MV-4-11 (cell line): ENCODE measurements around the gene SPTA1.
A peak's percentile ranks its signal among the peaks of the same experiment; 100 is the strongest.
"Not testable (repeated sequence)": the region's sequence is repeated elsewhere in the genome, so short reads cannot be mapped to it uniquely, and the experiment has no call there.

ENCODE experiments used
- DNase-seq: peaks from one replicate; lab custom pipeline; 2025; lab: John Stamatoyannopoulos, UW

Gene SPTA1

DNA sequence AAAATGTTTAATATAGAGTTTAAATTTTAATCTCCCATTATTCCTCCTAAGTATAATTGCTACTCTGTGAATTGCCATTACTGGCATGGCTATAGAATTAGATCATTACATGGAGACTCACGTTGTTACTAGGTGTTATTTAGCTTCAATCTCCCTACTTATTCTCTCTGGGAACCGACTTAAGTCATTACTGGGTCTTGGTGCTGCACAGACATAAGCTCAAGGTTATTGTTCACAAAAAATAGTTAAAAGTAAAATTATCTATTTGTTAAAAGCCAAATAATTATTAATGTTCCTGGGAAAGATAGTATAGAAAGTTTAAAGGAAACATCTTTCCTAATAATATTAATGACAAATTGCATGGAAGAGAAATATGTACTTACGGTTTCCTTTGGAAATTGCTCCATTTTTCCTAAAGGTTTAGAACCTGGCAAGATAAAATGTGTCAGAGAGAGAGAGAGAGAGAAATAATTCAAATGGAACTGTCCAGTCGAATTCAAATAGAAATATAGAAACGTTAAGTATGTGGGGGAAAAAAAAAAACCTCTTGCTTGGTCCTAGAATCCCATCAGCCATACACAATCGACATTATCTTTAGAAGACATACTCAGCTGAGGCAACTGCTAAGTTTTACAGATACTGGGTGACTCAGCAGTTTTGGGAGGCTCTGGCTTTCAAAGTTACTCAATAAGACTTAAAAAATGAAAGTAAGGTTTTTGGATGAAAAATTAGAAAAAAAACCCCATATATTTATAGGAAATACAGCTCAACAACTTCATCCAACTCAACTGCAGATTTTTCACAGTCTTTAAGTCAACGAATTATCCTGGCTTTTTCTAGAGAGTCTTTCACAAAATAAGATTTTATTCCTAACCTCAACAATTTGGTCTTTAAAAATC, at the start of gene SPTA1:
TSS of gene SPTA1 (minus strand) at position 605 of the 899 bp plus-strand sequence. CDS start at position 407, 198 bp downstream.
- DNase-seq: peak; percentile 28

DNA sequence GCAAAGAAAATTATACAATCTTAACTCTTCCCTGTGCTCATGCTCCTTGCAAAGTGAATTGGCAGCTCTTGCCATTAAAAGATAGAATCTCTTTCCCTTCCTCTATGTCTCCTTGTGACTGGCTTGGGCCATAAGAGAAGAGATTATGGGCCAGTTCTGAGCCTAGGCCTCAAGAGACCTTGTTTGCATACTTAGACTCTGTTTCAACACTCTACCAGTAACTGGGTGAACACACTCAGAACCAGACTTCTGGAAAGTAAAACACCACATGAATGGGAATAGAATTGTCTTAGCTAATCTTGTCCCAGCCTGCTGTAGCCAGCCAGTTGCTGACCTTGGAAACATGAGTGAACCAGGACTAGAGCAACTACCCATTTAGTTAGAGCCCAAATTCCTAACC, 49.3 kb upstream of the SPTA1 start:
- DNase-seq: no peak

DNA sequence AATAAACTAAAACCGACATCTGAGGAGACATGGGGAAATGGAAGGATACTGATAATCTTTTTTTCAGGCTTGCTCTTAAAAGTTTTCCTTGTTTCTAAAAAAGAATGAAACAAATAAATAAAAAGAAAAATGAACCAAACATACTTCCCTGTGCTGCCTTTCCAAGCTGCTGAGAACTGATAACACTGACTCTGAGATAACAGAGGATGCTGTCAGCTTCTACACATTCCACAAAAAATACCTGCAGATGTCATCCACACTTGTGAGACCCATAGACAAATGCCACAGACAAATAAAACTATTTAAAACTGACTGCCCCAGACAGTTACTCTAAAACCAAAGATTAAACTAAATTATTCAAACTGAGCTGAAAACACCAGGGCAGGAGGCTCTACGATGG, 46.0 kb upstream of the SPTA1 start:
- no peak for DNase-seq

DNA sequence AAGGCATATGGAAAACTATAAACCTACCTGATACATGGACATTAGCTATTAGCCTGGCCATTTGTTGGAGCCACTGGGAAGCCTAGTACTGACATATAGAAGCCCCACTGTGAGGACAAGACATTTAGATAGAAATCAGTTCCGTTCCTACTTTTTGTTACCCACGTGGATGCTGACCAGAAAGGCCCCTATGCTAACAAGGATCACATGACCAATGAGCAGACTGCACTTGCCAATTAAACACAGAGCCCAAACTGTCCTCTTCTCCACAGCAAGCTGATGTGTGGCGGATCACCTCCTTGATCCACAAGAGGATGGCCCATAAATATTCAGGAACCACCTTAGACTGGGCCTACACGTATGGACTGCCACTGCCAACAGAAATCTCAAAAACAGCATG, 45.2 kb upstream of the SPTA1 start:
- DNase-seq: no peak

DNA sequence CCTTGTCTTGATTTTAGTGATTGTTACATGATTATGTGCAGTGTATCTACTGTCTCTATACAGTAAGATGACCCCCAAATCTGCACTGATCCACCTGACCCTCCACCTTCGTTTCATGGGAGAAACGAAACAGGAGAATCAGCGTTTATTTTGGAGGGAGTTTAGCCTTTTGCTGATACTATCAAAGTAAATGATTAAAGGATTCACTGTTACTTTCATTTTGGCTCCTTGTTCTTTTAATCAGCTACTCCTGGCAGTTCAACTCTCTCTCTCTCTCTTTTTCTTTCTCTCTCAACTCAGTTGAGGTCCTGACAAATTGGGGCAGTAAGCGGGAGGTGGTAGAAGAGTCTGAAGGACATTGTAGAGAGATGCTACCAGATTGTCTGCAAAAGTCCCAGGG, 43.9 kb upstream of the SPTA1 start:
- no peak for DNase-seq

DNA sequence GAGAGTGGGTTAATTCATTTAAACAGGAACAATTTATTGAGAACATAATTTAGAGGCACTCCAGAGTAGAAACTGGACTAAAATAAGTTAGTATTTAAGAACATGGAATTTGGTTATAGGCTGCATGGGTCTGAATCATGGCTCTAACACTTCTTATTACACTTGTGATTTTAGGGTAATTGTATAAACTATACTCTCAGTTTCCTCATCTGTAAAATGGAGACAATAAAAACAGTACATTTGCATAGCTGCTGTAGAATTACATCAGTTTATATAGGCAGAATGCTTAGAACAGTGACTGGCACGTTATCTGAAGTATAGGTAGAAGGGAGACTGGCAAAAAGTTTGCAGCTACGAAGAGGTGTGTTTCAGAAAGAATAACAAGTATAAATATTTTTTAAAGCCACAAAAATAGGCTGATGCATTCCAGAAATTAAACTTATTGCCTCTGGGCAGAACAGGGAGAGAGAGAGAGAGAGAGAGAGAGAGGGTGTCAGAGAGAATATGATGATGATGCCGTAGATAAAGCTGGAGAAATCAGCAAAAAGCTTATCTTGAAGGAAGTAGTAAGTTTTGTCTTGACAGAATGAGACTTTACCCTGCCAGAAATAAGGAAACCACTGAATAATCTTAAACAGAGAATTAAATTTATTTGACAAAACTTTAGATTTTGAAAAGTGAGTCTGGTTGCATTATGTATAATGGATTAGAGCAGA, 42.2 kb upstream of the SPTA1 start:
- DNase-seq: no peak

DNA sequence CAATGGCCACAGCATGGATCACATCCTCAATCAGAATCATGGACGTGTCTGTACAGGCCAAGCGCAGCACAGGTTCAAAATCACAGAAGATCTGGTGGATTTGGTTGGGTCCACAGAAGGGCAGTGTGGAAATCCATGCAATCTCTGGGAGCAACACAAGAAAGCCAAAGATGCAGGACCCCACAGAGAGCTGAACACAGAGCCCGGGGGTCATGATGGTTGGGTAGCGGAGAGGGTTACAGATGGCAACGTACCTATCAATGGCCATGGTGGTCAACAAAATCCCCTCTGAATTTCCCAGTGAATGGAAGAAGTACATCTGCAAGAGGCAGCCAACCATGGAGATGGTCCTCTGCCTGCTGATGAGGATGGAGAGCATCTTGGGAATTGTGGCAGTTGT, 37.9 kb upstream of the SPTA1 start:
- DNase-seq: no peak

DNA sequence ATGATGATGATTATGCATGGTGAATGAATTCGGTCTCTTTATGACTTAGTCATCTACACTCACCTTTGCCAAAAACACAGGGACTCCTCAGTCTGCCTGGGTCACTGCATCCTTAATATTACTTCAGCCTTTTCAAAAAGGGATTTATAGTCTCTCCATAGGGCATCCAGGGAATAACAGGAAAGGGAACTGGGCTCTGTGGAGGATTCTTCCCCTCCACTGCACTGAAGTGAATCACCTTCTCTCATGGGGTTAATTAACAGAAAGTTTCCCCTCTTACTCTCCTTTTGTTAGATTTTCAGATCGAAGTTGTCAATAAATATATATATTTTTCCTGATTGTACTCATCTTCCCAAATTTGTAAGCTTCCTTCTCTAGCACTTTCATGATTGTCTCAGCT, 34.1 kb upstream of the SPTA1 start, which contains the start of gene OR6K3:
TSS of gene OR6K3 (minus strand) at position 101 of the 400 bp plus-strand sequence. CDS start 2,605 bp downstream, outside the sequence.
- DNase-seq: no peak

DNA sequence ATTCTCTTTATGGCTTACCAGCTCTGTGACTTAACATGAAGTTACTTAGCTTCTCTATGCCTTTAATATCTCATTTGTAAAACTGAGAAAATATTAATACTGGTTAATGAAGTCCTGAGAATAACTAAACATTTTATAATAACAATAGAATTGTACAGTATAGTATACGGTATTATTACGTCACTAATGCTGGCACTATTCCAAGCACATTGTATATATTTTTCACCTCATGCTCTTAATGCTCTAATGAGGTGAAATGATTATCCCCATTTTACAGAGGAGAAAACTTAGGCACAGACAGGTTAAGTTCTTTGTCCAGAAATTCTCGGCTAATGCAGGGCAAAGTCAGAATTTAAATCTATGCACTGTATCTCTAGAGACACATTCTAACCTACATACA, 33.1 kb upstream of the SPTA1 start:
- no peak for DNase-seq

DNA sequence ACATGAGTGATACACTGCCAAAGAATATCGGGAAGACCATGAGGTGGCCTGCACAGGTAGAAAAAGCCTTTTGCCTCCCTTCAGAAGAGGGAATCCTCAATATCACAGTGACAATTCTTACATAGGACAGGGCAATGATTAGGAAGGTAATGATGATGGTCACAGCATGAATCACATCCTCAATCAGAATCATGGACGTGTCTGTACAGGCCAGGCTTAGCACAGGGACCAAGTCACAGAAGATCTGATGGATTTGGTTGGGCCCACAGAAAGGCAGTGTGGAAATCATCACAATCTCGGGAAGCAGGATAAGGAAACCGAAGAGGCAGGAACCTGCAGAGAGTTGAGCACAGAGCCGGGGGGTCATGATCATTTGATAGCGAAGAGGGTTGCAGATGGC, 30.8 kb upstream of the SPTA1 start:
- no peak for DNase-seq

DNA sequence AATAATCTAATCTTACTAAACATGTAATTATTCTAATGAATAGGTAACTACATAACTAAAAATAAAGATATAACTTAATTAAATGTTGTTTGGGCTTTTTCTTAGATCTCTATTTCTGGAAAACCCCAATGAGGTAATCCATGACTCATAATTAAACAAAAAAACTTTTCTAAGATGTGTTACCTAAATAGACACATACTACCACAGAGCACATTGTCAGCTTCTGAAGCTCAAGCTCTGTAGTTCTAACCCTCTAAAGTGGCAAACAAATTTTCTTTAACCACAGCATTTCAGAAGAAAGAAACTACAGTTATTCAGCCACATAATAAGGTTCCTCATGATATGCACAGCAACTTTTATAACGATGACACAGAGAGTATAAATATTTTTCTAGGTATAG, 29.8 kb upstream of the SPTA1 start:
- DNase-seq: no peak

DNA sequence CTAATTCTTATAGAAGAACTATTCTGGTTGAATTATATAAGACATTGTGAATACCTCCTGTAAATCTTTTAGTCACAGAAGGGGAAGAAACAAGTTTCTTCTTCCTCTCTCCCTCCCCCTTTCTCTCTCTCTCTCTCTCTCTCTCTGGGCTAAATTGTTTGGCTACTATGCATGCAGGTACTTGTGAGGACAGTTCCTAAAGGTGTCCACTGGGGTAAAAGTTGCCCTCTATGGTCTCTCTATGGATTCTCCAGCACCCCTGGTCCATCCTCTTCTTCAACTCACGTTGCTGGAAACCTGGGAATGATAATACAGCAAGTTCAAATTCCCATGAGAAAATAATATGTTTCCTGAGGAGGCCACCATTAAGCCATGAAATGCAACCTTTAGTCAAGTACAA, 28.2 kb upstream of the SPTA1 start:
- DNase-seq: no peak

DNA sequence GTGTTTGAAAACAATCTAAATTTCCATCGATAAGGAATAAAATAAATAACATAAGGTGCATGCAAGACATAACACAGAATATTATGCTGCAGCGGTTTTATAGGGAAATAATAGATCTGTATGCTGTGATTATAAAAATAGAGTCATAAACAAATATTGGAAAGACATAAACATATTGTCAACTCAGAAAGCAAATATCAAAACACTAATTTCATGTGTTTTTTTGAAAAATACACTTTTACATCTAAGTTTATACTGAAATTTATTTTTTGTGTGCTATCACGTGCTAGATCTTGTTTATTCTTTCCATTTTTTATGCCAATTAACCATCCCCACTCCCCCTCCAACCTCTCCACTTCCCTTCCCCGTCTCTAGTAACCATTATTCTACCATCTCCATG, 24.6 kb upstream of the SPTA1 start:
- DNase-seq: no peak

DNA sequence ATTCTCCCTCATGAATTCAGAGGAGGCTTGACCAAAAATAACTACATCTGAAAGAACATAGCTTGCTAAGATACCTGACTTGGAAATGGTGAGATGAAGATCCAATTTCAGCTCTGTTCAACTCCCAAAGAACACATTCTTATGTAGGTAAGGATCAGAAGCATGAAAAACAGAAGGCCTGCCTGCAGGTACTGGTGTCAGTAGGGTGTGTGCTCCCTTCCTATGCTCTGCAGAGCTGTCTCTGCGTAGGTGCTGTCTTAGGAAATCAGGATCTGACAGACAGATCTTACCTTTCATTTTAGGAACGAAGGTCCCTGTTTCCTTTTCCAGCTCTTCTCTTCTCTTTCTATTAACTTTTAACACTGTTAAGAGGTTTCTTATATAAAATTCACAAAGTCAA, 19.6 kb upstream of the SPTA1 start:
- DNase-seq: no peak

DNA sequence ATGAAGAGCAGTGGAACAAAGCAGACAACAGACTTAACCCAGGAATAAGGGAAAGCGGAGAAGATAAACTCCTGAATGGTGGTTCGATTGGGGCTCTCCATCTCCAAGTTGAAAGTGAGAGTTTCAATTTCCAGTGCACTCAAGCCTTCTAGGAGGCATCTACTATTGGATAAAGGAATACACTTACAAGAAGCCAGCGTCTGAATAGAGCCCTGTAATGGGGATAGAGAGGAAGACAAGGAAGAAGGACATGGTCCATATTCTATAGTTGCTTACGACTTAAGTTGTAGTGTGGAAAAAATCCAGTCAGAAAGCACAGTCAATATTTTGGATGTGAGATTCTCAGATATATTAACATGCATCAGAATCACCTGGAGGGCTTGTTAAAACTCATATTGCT, 14.0 kb upstream of the SPTA1 start, which contains the start of gene OR6K2:
TSS of gene OR6K2 (minus strand) at position 101 of the 400 bp plus-strand sequence. CDS start at position 101, 0 bp downstream.
- no peak for DNase-seq

DNA sequence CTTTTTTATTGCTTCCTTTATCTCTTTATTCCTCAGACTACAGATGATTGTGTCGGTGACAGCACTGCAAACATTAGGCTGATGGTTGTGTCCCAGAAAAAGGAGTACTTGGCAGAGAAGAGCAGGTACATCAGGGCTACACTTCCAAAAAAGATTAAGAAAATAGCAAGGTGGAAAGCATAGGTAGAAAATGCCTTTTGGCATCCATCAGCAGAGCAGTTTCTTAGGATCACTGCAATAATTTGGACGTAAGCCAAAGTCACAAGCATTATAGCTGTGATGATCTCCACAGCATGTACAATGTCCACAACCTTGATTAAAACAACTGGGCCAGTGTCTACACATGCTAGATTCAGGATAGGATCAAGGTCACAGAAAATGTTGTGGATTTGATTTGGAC, 8.1 kb upstream of the SPTA1 start:
- DNase-seq: no peak

DNA sequence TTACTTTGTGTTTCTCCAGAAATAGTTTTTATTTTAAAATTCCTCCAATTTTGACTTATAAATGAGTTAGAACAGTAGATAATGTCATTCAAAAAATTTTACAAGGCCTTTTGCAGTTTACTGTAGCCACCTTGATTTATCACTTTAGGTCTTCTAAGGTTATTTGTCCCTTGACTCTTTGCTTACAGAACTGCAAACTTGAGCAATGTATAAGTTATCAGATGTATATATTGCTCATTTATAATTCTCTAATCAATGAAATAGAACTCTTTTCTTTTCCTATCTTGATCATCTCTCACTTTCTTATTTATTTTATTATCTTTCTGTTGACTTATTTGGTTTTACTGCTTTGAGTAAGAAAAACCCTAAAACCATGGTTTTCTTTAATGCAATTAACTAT, 5.8 kb upstream of the SPTA1 start:
- no peak for DNase-seq

DNA sequence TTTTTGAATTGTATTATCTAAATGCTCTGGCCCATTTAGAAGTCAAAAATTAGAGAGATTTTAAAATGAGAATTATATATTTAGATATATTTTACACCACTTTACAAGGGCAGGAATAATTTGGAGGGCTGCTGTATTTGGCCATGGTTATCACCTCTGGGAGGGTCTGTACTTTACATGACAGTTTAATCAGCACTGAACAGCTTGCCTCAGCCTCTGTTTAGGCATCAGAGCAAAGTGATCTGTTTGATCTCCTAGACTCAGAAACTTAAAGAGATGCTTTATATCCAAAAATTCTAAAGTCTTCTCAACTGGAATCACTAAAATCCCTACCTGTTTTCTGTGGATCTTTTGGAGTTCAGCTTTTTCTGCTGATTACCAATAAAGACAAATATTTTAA, 5.4 kb upstream of the SPTA1 start:
- no peak for DNase-seq

DNA sequence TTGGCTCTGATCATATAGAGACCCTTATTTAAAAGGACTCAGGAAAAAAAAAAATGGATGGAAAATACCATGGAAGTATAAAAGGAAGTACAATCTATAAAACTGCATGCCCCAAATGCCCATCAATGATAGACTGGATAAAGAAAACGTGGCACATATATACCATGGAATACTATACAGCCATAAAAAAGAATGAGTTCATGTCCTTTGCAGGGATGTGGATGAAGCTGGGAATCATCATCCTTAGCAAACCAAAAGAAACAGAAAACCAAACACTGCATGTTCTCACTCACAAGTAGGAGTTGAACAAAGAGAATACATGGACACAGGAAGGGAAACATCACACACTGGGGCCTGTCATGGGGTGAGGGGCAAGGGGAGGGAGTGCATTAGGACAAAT, 4.6 kb upstream of the SPTA1 start:
- DNase-seq: not testable (repeated sequence)

DNA sequence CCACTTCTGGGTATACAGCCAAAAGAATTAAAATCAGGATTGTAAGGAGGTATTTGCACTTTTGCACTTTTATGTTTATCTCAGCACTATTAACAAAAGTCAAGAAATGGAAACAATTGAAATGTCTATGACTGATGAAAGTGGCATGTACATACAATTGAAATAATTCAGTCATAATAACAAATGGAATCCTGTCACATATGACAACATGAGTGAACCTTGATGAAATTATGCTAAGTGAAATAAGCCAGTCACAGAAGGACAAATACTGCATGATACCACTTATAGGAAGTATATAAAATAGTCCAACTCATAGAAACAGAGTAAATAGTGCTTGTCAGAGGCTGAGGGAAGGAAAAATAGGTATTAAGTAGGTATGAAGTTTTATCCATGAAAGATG, 3.4 kb upstream of the SPTA1 start:
- DNase-seq: no peak

DNA sequence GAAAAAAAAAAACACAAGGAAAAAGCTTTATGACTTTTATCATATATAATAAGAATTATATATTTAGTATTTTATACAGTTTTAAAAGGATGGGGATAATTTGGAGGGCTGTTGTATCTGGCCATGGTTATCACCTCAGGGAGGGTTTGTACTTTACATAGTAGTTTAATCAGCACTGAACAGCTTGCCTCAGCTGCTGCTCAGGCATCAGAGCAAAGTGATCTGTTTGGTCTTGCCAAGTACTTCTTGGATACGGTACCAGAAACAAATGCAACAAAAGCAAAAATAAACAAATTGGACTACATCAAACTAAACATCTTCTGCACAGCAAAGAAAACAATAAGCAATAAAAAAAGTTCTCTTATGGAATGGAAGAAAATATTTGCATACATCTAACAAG, 2.6 kb upstream of the SPTA1 start:
- DNase-seq: no peak

DNA sequence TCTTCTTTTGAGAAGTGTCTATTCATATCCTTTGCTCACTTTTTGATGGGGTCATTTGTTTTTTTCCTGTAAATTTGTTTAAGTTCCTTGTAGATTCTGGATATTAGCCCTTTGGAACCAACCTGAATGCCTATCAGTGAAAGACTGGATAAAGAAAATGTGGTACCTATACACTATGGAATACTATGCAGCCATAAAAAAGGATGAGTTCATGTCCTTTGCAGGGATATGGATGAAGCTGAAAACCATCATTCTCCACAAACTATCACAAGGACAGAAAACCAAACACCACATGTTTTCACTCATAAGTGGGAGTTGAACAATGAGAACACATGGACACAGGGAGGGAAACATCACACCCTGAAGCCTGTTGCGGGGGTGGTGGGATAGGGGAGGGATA, 1.8 kb upstream of the SPTA1 start:
- DNase-seq: not testable (repeated sequence)

DNA sequence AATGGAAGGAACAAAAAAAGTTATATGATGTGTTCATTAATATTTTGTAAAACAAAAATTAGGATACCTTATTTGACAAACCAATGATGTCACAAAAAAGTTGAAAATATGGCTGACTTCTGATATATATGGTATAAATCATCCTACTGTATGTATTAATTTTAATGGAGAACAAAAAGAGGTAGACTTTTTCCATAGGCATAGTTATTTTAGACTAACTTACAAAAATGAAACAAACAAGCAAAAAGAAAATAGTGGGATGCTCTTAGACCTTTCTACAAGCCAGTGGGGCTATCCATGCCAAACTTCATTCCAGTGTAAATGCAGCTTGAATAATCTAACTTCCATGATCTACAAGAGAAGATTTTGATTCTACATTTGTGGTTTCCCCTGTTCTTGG, 522 bp upstream of the SPTA1 start:
- no peak for DNase-seq
